ENCODE measurements around the gene TMEM11. TPM values are rescaled to one million over a fixed set of nuclear protein-coding genes. Genes with fewer than 3 reads are reported as not detected.

TMEM11 gene
- total RNA-seq, 1 experiment from 2014 or later: 32.5 TPM

DNA sequence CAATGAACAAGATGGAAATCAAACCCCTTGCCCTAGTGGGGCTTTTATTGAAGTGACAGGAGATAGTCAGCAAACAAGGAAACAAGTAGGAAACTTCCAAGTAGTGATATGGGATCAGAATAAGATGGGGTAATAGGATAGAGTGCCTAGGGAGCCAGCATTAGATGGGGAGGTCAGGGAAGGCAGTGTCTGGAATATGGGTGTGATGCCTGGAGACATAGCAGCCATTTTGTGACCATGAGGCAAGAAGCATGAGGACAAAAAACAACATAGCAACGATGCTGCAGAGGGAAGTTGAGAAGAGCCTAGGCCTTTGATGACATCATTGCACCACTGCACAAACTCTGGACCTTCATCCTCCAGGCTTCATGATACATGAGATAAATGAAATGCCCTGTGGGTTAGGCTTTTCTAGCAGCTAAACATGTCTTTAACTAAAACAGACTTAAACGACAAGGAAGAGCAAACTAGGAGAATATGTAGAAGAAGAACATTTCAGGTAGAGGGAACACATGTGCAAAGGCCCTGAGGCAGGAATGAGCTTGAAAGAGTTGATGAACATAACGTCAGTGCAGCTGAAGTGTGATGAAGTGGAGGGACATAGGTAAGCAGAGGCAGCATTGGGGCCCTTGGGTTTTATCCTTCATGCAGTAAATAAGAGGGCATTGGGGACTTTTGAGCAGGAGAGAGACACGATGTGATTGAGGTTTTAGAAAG is 18.2 kb upstream of the TMEM11 start:
- H3K4me1 Mint-ChIP-seq: peaks cover 0 to 3% of the 10 kb centered on the region in 2 experiments; a peak in 1 of 4 replicates
- H2AFZ ChIP-seq (ENCODE audit: low read length): no peak overlapping the region
- H2BK15ac ChIP-seq (ENCODE audit: low read depth, low read length): no peak overlapping the region
- H3K79me1 ChIP-seq (ENCODE audit: insufficient read depth, low read depth, low read length, poor library complexity, severe bottlenecking): no peaks in the 10 kb centered on the region
- no peak overlapping the region for H3K23ac ChIP-seq (ENCODE audit: insufficient read length, low read depth, low read length)
- no peaks in the 10 kb centered on the region for H3K4me1 ChIP-seq (ENCODE audit: insufficient read depth, low read length)
- TF ChIP-seq, protein P1, sequence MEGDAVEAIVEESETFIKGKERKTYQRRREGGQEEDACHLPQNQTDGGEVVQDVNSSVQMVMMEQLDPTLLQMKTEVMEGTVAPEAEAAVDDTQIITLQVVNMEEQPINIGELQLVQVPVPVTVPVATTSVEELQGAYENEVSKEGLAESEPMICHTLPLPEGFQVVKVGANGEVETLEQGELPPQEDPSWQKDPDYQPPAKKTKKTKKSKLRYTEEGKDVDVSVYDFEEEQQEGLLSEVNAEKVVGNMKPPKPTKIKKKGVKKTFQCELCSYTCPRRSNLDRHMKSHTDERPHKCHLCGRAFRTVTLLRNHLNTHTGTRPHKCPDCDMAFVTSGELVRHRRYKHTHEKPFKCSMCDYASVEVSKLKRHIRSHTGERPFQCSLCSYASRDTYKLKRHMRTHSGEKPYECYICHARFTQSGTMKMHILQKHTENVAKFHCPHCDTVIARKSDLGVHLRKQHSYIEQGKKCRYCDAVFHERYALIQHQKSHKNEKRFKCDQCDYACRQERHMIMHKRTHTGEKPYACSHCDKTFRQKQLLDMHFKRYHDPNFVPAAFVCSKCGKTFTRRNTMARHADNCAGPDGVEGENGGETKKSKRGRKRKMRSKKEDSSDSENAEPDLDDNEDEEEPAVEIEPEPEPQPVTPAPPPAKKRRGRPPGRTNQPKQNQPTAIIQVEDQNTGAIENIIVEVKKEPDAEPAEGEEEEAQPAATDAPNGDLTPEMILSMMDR (conservative IDR thresholded peaks at IDR 0.05): no peak
- H4K5ac ChIP-seq (ENCODE audit: insufficient read length, low read depth, low read length): no peak overlapping the region
- H2BK20ac ChIP-seq (ENCODE audit: low read depth, low read length, poor library complexity, severe bottlenecking): no peak overlapping the region
- H2BK12ac ChIP-seq (ENCODE audit: insufficient read length, low read depth, low read length): no peak overlapping the region
- no peaks in the 10 kb centered on the region for H3K79me2 ChIP-seq (ENCODE audit: insufficient read depth, low read length)
- H3K4me3 Mint-ChIP-seq: no peak overlapping the region
- no peak overlapping the region for H3K9ac ChIP-seq (ENCODE audit: extremely low read depth, insufficient read length, low read length)
- peaks cover 7% of the 10 kb centered on the region; the same call in 1 of the 2 replicates for H3K27me3 Mint-ChIP-seq (ENCODE audit: low read depth)
- no peak overlapping the region for H3K4ac ChIP-seq (ENCODE audit: low read depth, low read length)
- peaks cover 0 to 2% (median 0%) of the 10 kb centered on the region in 3 experiments; a peak in 2 of 7 replicates for H3K36me3 Mint-ChIP-seq (ENCODE audit: insufficient read depth in 1 of 3, low read depth in 3 of 3)
- no peaks in the 10 kb centered on the region for H3K23me2 ChIP-seq (ENCODE audit: insufficient read length, low read depth, low read length, poor library complexity, severe bottlenecking)
- no peak overlapping the region for H3K18ac ChIP-seq (ENCODE audit: insufficient read length, low read depth, low read length)
- no peak overlapping the region for H3K14ac ChIP-seq (ENCODE audit: insufficient read depth, low read length)
- no peak overlapping the region for H2BK120ac ChIP-seq (ENCODE audit: low read depth, low read length, poor library complexity, severe bottlenecking)
- no peak overlapping the region for H4K91ac ChIP-seq (ENCODE audit: insufficient read length, low read depth, low read length)
- no peak overlapping the region for H2BK5ac ChIP-seq (ENCODE audit: insufficient read length, low read length)
- no peak overlapping the region for H2AK5ac ChIP-seq (ENCODE audit: insufficient read length, low read length)
- H3K56ac ChIP-seq (ENCODE audit: insufficient read length, low read depth, low read length): no peak overlapping the region
- peaks cover 0 to 4% of the 10 kb centered on the region in 2 experiments; a peak in 1 of 5 replicates for H3K9me3 Mint-ChIP-seq
- H3K4me2 ChIP-seq (ENCODE audit: insufficient read depth, insufficient read length, low read length): no peak overlapping the region
- no peaks in the 10 kb centered on the region for H3K9me3 ChIP-seq (ENCODE audit: control insufficient read depth, low read depth, low read length)
- no peak overlapping the region for H3K27ac ChIP-seq (ENCODE audit: insufficient read length, low read depth, low read length)
- no peak for DNase-seq
- no peaks in the 10 kb centered on the region for H4K20me1 ChIP-seq (ENCODE audit: control insufficient read depth, insufficient read depth, insufficient read length)
- H3T11ph ChIP-seq (ENCODE audit: low read length): no peak overlapping the region
- WGBS (ENCODE audit: extremely low coverage, insufficient read length, low lambda C conversion rate): no CpG with 5 or more reads among the region's 4 CpGs
- no peaks in the 10 kb centered on the region for H3K27me3 ChIP-seq (ENCODE audit: insufficient read depth, low read length)
- no peak overlapping the region for H3K27ac Mint-ChIP-seq
- H4K8ac ChIP-seq (replicated peaks; ENCODE audit: insufficient read length, low read depth, low read length): no peak overlapping the region
